ENCODE data around the gene PLEKHJ1. TPM values are rescaled to one million over a fixed set of nuclear protein-coding genes. Genes with fewer than 3 reads are reported as not detected.

The PLEKHJ1 gene
- total RNA-seq, 3 donors from 2014 or later, result 69.0 to 92.2 (median 71.4) TPM

DNA sequence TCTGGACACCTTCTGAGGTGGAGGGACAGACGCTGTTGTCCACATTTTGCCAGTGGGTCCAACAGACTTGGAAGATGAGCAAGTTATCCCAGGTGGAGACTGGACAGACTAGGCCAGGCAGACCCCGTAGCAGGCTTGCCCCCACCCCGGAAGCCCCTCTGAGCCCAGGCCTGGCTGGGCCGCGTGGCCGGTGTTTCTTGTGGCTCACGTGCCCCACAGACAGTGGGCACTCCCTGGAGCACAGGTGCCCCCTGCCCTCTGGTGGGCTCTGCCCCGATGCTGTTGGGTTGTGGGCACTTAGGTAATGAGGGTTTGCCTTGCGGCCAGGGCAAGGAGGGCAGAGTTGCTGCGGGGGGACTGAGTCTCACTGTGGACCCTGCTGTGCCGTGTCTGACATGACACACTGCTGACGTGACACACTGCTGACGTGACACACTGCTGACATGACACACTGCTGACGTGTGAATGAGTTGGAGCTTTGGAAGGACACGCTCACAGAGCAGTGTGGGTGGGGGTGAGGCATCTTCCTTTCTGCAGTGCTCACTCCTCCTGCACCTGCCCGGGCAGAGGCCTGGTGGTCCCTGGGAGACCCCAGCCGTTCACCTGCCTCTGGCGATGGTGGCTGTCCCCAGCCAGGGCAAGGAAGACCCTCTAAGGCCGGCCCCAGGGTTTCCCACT lies 47.3 kb downstream of the PLEKHJ1 start:
- Mint-ChIP-seq H3K4me1 (ENCODE audit: low read depth) (peaks cover 4% of the 10 kb centered on the region), H3K36me3 (ENCODE audit: insufficient read depth) (peaks cover 26% of the 10 kb centered on the region), H3K9me3 (no peaks in the 10 kb centered on the region), H3K27me3 (ENCODE audit: low read depth) (no peaks in the 10 kb centered on the region), H3K4me3 (no peak overlapping the region)
- DNase-seq (no peak), ATAC-seq (peak; percentile 62 to 81)

GRCh38 chr19:2187159-2187558 lies 49.0 kb downstream of the PLEKHJ1 start:
- no peak overlapping the region for H3K4me3 Mint-ChIP-seq
- peaks cover 4% of the 10 kb centered on the region for H3K4me1 Mint-ChIP-seq (ENCODE audit: low read depth)
- no peak for ATAC-seq

GRCh38 chr19:2186071-2186846 lies 49.9 kb downstream of the PLEKHJ1 start:
- no peak for DNase-seq
- no peak for ATAC-seq
- Mint-ChIP-seq H3K9me3 (no peaks in the 10 kb centered on the region), H3K27me3 (ENCODE audit: low read depth) (no peaks in the 10 kb centered on the region), H3K36me3 (ENCODE audit: insufficient read depth) (peaks cover 17% of the 10 kb centered on the region), H3K4me1 (ENCODE audit: low read depth) (peaks cover 4% of the 10 kb centered on the region), H3K4me3 (no peak overlapping the region)

More at GRCh38 chr19:2187159-2187558, 49.0 kb downstream of the PLEKHJ1 start:
- Mint-ChIP-seq H3K36me3 (ENCODE audit: insufficient read depth) (peaks cover 17% of the 10 kb centered on the region), H3K27me3 (ENCODE audit: low read depth) (no peaks in the 10 kb centered on the region), H3K9me3 (no peaks in the 10 kb centered on the region)
- no peak for DNase-seq

DNA sequence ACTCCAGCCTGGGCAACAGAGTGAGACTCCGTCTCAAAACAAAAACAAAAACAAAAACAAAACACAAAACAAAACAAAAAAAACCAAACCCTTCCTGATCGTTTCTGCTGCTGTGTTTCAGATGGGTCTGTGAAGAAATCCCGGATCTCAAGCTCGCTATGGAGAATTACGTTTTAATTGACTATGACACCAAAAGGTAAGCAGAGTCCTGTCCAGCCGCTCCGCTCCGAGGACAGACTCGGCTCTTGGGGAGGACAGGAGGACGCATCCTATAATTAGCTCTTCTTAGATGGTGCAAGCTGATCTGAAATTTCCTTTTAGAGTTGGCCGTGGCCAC lies 50.4 kb downstream of the PLEKHJ1 start:
- H3K36me3 Mint-ChIP-seq (ENCODE audit: insufficient read depth), result peaks cover 15% of the 10 kb centered on the region
- H3K27me3 Mint-ChIP-seq (ENCODE audit: low read depth), result no peaks in the 10 kb centered on the region
- H3K4me3 Mint-ChIP-seq, result no peak overlapping the region
- no peaks in the 10 kb centered on the region for H3K9me3 Mint-ChIP-seq
- peaks cover 4% of the 10 kb centered on the region for H3K4me1 Mint-ChIP-seq (ENCODE audit: low read depth)
- DNase-seq, result no peak
- no peak for ATAC-seq

GRCh38 chr19:2184422-2184975 lies 51.6 kb downstream of the PLEKHJ1 start:
- no peaks in the 10 kb centered on the region for H3K9me3 Mint-ChIP-seq
- H3K27me3 Mint-ChIP-seq (ENCODE audit: low read depth), result no peaks in the 10 kb centered on the region
- peaks cover 7% of the 10 kb centered on the region for H3K4me1 Mint-ChIP-seq (ENCODE audit: low read depth)
- no peak overlapping the region for H3K4me3 Mint-ChIP-seq
- no peak for DNase-seq
- H3K36me3 Mint-ChIP-seq (ENCODE audit: insufficient read depth), result peaks cover 19% of the 10 kb centered on the region
- no peak for ATAC-seq

Other genes with a start within 250 kb of the PLEKHJ1 start
- gene BTBD2, start 220.6 kb downstream of the PLEKHJ1 start, total RNA-seq, result 10 to 100 TPM; 12.6 to 17.2 (median 14.4) TPM
- gene MKNK2, start 185.1 kb downstream of the PLEKHJ1 start, total RNA-seq, result 100 to 1,000 TPM; 122 to 130 (median 128) TPM
- gene MOB3A, start 140.0 kb downstream of the PLEKHJ1 start, total RNA-seq, result 100 to 1,000 TPM; 128 to 137 (median 137) TPM
- gene IZUMO4, start 139.4 kb downstream of the PLEKHJ1 start, total RNA-seq, result 1 to 10 TPM; 3.4 to 4.6 (median 4.2) TPM
- 100 to 1,000 TPM in 2 of 3 donors, 10 to 100 TPM in 1; 91.9 to 109 (median 108) TPM for gene AP3D1, start 84.8 kb downstream of the PLEKHJ1 start, total RNA-seq
- gene DOT1L, start 72.4 kb downstream of the PLEKHJ1 start, total RNA-seq, result 10 to 100 TPM; 89.3 to 96.0 (median 94.0) TPM
- 100 to 1,000 TPM; 174 to 195 (median 179) TPM for gene SF3A2, start 495 bp upstream of the PLEKHJ1 start, total RNA-seq
- 1 to 10 TPM; 3.9 to 9.4 (median 5.8) TPM for gene AMH, start 13.0 kb upstream of the PLEKHJ1 start, total RNA-seq
- under 1 TPM; 0.63 to 0.95 (median 0.89) TPM for gene JSRP1, start 20.1 kb upstream of the PLEKHJ1 start, total RNA-seq
- gene PEAK3, start 45.8 kb upstream of the PLEKHJ1 start, total RNA-seq, result under 1 TPM in 1 of 3 donors, not detected in 2; 0.11 TPM
- gene LINGO3, start 71.8 kb upstream of the PLEKHJ1 start, total RNA-seq, result not detected
- 100 to 1,000 TPM; 275 to 313 (median 307) TPM for gene LSM7, start 92.3 kb upstream of the PLEKHJ1 start, total RNA-seq
- gene SPPL2B, start 92.4 kb upstream of the PLEKHJ1 start, total RNA-seq, result 10 to 100 TPM; 42.1 to 45.3 (median 42.2) TPM
- gene TMPRSS9, start 123.9 kb upstream of the PLEKHJ1 start, total RNA-seq, result not detected
- 100 to 1,000 TPM; 273 to 326 (median 286) TPM for gene TIMM13, start 191.3 kb upstream of the PLEKHJ1 start, total RNA-seq
- gene LMNB2, start 220.6 kb upstream of the PLEKHJ1 start, total RNA-seq, result 10 to 100 TPM; 90.9 to 98.3 (median 92.0) TPM
- 10 to 100 TPM; 67.4 to 75.5 (median 72.8) TPM for gene GADD45B, start 239.8 kb upstream of the PLEKHJ1 start, total RNA-seq

Measured in activated T-cell treated with anti-CD3 and anti-CD28 coated beads, Interleukin-2, amount 50 U/mL, for 4 hours (primary cell).